Endothelial cell of hepatic sinusoid (primary cell): ENCODE data around the gene NRIP2.

ENCODE experiments used
- in situ Hi-C: cut with HindIII; loops from 2 replicates; pipeline ENCODE4 v1.10.0; 2017; ENCODE audit warnings: low sequenced_read_pairs

NRIP2 gene

GRCh38 chr12:2812290-2813213, 22.3 kb downstream of the NRIP2 start, which contains the start of gene ITFG2:
Gene ITFG2, plus strand, starts transcription at chr12:2812668. Its CDS starts 93 bp downstream, at chr12:2812761.
- in situ Hi-C loops: no loop called here

DNA sequence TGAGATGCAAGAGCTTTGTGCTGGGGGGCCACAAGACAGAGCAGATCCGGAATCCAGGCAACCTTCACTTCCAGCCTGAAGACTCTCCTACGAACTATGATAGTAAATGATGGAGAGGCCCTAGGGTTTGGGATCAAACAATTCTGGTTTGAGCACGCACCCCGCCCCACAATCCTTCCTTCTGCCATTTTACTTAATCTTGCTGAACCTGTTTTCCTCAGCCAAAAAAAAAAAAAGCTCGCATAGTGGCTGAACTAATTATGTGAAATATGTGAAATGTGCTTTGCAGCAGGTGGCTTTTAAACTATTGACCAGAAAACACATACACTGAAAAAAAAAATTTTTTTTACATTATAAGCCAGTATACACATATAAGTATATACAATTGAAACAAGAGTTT, 23.0 kb downstream of the NRIP2 start:
- in situ Hi-C loops: no loop called here

GRCh38 chr12:2806700-2807099, 28.1 kb downstream of the NRIP2 start:
- in situ Hi-C loops: no loop called here

DNA sequence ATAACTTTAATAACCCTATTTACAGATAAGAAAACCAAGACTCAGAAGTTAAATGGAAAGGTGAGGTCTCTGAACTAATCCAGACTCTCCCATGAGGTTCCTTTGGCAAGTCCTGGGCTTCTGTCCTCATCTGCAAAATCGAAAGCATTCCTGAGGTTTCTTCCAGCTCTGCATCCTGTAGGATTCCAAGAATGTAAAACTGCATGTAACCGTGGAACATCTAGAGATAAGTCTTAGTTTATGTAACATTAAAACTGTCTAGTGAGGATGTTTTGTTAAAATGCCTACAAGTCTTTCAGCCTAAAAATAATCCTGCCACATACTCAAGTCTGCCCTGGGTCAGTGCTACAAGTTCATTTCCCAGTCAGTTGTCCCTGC, 29.7 kb downstream of the NRIP2 start:
- in situ Hi-C loops: no loop called here

DNA sequence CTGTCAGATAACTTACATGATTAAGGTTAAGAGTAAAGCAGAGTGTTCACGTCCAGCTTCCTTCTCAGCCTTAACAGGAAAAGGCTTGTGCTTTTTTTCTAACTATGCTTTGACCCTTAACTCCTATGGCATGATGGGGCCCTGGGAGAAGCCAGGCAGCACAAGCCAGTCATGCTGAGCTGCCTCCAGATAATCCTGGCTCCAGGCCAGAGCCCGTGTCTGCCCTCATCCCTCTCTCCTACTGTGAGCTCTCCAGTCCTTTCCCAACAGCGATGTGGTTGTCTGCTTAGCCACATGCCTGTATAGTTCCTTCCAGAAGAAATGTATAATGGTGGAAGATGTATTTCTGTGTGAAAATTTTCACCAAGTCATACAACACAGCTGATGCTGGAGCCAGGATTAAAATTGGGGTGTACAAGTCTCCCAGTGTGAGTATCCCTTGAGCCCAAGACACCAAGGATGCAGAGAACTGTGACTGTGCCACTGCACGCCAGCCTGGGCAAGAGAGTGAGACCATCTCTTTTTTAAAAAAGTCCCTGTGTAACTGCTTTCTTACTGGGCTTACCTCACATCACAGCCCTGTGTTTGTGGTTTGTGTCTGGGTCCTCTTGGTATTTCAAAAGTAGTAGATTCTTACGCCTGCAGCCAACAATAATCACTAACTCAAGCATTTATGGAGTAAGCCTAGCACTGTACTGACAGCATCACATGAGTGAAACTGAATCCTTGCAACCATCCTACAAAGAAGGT, 30.3 kb downstream of the NRIP2 start:
- in situ Hi-C loops: no loop called here

DNA sequence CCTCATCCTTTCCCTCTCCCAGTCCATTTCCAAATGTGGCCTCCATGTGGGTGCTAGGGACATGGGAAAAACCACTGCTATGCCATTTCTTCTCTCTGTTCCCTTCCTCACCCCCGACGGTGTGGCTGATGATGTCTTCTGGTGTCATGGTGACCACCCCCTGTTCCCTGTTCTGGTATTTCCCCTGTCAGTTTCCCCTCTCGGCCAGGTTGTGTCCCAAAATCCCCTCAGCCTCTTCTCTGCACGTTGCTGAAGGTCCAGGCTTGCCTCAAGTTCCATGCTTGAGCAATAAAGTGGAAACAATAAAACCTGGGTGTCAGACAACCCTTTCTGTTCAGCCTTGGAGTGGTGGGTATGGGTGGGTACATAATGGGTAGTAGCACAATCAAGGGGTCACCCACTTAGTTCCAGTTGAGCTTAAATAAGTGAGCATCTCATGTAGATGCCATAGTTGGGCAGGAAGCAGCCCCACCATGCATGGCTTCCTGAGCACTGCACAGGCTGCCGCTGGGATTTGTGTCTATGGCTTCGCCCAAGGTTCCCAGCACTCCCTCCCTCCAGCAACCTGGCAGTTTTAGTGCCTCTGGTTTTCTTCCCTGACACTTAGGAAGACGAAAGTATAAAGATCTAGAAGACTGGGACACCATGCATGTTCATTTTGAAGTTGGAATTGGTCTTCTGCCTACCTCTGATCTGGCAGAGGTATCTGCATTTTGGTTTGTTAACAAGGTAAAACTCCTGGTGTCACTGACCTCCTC, 31.0 kb downstream of the NRIP2 start:
- in situ Hi-C loops: no loop called here

GRCh38 chr12:2801044-2801783, 33.6 kb downstream of the NRIP2 start:
- in situ Hi-C loops: no loop called here

GRCh38 chr12:2800046-2800570, 34.7 kb downstream of the NRIP2 start:
- in situ Hi-C loops: no loop called here

GRCh38 chr12:2797721-2798418, 37.0 kb downstream of the NRIP2 start:
- in situ Hi-C loops: no loop called here

DNA sequence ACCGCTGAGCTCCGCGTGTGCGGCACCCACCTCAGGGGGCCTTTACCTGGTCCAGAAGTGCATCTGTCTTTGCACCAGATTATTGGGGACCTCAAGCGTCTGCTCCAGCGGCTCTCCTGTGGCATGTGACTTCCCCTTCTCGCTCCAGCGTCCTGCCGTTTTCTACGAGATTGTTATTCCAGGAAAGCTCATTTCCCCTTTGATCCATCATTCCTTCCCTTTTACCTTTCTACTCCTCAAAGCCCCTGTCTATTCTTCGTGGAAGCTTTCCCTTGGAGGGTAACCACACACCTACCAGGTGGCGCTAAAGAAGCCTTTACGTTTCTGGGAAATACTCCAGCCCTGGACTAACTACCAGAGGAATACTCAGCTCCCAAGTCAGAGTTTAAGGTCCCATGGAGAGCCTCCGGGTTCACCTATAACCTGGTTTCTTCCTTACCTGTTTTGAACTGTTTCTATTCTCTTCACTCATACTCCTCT, 38.6 kb downstream of the NRIP2 start:
- in situ Hi-C loops: no loop called here

- in situ Hi-C loops: no loop called here
These were observed 39.3 kb downstream of the NRIP2 start for GRCh38 chr12:2795291-2796186.

DNA sequence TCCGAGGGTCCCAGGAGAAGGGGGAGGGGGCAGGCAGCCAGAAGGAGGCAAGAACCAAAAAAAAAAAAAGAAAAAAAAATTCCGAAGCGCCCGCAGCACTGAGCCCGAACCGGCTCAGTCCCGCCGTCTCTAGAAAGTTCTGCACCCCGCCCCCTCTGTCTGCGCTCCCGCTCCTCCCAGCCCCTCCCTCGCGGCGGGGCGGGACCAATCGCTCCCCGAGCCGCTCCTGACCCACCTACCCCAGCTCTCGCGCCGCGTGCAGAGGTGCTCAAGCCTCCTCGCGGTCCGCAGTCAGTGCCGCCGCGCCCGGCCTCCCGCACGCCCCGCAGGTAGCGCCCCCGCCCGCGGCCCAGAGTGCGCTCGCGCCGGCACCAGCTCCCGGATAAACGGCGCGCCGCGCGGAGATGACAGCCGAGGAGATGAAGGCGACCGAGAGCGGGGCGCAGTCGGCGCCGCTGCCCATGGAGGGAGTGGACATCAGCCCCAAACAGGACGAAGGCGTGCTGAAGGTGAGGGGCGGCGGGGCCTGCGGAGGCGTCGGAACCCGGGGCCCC, 40.0 kb downstream of the NRIP2 start, which contains the start of gene FKBP4:
Gene FKBP4 (plus strand): TSS at position 235 of the 554 bp plus-strand sequence. CDS start 170 bp downstream, at position 405.
- in situ Hi-C loops: no loop called here

- in situ Hi-C loops: no loop called here
These were observed 40.6 kb downstream of the NRIP2 start for GRCh38 chr12:2794191-2794735.

- in situ Hi-C loops: no loop called here
These were observed 41.3 kb downstream of the NRIP2 start for GRCh38 chr12:2793561-2793960.

- in situ Hi-C loops: no loop called here
These were observed 41.9 kb downstream of the NRIP2 start for GRCh38 chr12:2792671-2793500.

- in situ Hi-C loops: no loop called here
These were observed 43.7 kb downstream of the NRIP2 start for GRCh38 chr12:2791089-2791488.

GRCh38 chr12:2785017-2785416, 49.8 kb downstream of the NRIP2 start:
- in situ Hi-C loops: no loop called here
